ENCODE measurements around the gene AMER2.

AMER2 gene

GRCh38 chr13:25149711-25150110 is 22.4 kb downstream of the AMER2 start:
- DNase-seq (ENCODE audit: low read depth): no peak

DNA sequence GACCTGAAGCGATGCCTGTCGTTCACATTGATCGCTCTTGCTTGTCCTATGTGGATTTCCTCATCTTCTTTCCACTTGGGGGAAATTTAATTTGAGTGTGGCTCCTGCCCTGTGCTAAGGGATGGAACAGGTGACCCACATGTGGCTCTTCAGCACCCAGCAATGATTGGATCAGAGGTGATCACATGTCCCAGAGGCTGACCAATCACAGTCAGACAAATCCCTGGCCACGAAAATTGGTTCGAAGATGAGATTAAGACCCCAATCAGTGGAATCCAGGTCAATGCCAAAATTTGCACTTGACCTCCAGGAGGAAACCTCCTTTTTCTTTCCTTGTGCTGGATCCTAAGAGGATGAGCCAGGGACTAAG is 23.7 kb downstream of the AMER2 start:
- DNase-seq (ENCODE audit: low read depth): no peak

DNA sequence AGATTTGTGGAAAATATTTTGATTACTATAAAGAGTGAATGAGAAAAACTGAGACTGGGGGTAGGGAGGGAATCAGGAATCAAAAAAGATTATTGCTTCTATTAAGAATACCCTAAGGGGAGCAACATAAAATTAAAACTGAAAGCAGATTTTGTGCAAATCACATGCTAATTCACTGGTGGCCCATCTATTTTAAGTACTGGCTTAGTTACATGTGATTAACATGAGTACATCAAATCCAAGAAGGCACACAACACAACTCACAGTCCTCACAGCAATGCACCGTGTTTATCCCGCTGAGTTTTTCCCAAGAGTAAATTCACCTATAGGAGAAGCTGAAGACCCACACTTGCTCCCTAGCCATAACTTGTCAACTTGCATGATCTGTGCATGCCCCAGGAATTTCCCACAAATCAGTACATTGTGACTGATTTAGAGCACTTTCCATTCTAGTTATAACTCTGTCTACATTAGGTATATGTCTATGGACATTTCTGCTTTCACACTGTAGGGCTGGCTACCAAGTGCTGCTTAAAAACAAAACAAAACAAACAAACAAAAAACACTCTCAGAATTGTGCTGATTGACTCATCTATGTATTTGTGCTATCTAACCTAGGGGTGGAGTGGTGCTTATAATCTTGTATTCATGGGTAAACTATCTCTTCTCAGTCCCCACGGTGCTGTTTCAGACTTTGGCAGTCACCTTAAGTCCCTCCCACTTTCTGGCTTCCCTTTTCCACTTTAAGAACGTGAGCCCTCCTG is 24.3 kb downstream of the AMER2 start:
- DNase-seq (ENCODE audit: low read depth): no peak

DNA sequence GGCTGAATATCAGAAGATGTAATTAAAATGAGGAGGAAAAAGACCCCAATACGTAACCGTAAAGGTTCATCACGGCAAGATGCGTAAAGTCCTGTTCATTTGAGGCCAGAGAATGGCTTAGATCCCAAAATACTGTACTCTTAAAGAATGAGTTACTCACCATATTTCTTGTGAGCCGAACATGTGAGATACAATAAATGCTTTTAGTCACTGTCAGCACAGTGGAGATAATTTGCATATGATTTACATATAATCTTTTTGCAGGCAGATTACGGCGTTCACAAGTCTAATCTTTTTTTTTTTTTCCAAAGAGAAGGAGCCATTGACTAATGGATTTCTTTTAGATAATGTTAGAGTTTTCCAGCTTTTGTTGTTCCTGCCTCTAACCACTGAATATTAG is 28.4 kb downstream of the AMER2 start:
- DNase-seq (ENCODE audit: low read depth): no peak

GRCh38 chr13:25141042-25141441 is 31.0 kb downstream of the AMER2 start:
- DNase-seq (ENCODE audit: low read depth): no peak

DNA sequence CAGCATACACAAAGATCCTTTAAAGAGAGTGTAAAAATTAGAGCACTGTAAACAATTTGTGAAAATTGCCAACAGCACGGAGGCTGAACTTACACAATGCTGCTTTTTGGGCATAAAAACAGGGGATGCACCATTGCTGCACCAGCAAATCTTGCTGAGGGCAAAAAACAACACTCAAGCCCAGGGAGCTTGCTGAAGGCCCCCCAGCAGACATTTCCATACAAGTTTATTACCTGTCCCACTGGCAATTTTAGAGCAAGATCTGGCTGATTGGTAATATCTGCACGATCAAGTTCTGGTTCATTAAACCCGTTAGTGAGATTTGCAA is 34.3 kb downstream of the AMER2 start:
- no peak for DNase-seq (ENCODE audit: low read depth)

GRCh38 chr13:25136880-25137787 is 35.0 kb downstream of the AMER2 start:
- no peak for DNase-seq (ENCODE audit: low read depth)

DNA sequence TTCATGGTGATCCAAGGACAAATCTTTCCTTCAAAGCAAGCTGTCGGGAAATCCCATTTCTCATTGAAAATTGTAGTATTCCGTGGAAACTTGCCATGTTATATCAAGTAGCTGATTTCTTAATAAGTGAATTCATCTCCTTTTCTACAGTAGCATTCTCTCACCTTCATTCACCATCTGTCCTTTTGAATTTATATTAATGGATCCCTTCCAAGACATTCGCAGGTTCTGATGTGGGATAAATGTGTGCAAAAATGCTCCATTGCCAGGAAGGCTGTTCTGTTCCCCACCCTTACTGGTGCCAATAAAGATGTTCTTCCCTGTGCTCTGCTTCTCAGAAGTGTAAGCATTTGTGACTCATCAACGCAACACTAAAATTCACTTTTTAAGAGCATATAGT is 36.2 kb downstream of the AMER2 start:
- no peak for DNase-seq (ENCODE audit: low read depth)

DNA sequence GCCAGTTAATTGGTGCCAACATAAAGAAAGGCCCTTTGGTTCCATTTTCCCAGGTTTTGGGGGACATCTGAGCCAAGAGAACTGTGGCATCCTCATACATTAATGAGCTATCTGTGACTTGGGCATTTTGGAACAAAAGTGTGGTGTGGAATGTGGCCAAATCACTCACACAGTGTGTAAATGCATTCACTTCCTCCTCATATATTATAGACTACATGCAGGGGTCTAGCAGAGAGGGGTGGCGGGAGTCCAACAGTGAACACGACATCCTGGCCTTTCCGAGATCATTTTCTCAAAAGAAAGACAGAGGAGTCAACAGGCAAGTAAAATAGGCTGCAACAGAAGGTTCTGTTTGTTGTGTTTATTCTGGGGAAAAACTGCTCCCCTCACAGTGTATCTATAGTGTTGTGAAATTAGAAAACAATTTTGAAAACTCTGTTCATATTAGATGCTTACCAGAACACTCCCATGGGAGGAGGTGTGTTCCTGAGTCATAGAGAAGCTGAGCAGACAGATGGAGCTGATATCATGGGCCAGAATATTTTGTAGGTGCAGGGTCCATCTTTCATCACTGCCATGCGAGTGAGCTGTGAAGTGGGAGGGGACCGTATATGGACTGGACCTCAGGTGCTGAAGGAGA is 39.2 kb downstream of the AMER2 start:
- no peak for DNase-seq (ENCODE audit: low read depth)

DNA sequence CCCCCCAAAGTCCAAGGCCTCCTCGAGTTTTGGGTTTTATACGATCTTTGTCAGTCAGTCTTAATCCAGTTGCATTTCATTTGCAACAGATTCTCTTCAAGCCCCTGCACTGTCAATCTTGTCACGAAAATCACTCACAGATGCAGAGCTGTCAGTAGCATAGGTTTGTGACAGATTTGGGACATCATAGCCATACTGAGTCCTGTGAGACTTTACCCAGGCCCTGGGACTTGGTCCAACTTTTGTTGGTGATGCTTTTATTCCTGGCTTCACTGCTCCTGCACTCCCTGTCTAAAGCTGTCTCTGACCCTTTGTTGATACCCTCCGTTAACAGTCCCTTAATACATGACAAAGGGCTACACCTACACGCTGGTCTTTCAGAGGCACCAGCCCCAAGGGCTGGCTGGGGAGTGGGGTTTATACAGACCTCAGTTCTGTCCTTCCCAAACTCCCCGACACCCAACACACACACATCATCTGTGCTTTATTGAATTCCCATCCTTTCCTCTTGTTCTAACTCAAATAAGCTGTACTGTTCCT is 40.1 kb downstream of the AMER2 start:
- no peak for DNase-seq (ENCODE audit: low read depth)

DNA sequence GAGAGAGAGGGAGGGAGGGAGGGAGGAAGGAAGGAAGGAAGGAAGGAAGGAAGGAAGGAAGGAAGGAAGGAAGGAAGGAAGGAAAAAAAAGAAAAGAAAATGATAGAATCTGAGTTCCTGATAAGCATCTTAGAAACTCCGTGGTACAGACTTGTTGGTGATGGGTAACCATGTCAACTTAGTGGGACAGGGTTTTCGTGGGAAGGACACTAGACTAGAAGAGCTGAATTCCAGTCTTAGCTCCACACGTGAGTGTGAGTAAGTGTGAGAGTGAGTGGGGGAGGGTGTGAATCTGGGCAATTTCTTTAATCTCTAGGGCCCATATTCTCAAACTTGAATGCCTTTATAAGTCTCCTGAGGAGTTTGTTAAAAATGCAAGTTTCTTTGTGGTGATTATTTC is 41.1 kb downstream of the AMER2 start:
- no peak for DNase-seq (ENCODE audit: low read depth)

- DNase-seq (ENCODE audit: low read depth): no peak
These were observed 53.6 kb downstream of the AMER2 start for GRCh38 chr13:25118378-25118905.

DNA sequence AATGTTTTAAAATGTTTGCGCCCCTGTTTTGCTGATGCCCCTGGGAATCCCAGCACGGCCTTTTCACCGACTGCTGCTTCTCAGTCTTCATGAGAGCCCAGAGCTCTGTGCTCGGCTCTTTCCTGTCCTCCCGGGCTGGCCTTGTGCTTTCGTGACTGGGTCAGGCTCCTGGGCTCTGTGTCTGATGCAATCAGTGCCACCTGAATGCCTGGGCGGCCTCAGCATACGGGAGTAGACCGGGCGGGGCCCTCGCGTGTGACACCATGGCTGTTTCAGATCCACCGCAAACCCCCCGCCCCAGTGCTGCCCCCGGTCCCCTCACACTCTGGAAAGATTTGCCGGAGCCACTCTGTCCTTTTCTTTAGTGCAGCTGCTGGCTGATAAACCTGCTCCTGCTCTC is 54.8 kb downstream of the AMER2 start:
- no peak for DNase-seq (ENCODE audit: low read depth)

- DNase-seq (ENCODE audit: low read depth): no peak
These were observed 56.0 kb downstream of the AMER2 start for GRCh38 chr13:25116044-25116443.

DNA sequence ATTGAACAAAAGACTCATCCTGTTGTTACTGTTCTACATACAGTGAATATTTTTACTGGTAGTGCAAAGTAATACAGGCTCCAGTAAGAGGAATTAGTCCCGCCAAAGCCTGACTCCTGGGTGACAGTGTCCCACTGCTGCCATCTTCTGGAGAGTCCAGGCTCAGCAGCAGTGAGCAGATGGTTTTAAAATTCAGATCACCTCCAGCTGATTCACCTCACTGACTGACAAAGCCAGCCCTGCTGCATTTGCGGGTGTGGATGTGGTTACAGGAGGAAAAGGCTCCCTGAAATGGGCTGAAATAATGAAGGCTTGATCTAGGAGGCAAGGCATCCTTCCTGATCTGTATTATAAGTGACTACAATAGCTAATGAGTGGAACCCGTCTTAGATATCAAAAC is 57.9 kb downstream of the AMER2 start:
- peak; percentile 30 for DNase-seq (ENCODE audit: low read depth)

GRCh38 chr13:25112695-25113255 is 59.3 kb downstream of the AMER2 start:
- no peak for DNase-seq (ENCODE audit: low read depth)
